ENCODE data around the gene RIT1. TPM values are rescaled to one million over a fixed set of nuclear protein-coding genes. Genes with fewer than 3 reads are reported as not detected.
A peak's percentile ranks its signal among the peaks of the same experiment; 100 is the strongest.

Gene RIT1
- total RNA-seq, 1 experiment from 2014 or later = 26.4 TPM

DNA sequence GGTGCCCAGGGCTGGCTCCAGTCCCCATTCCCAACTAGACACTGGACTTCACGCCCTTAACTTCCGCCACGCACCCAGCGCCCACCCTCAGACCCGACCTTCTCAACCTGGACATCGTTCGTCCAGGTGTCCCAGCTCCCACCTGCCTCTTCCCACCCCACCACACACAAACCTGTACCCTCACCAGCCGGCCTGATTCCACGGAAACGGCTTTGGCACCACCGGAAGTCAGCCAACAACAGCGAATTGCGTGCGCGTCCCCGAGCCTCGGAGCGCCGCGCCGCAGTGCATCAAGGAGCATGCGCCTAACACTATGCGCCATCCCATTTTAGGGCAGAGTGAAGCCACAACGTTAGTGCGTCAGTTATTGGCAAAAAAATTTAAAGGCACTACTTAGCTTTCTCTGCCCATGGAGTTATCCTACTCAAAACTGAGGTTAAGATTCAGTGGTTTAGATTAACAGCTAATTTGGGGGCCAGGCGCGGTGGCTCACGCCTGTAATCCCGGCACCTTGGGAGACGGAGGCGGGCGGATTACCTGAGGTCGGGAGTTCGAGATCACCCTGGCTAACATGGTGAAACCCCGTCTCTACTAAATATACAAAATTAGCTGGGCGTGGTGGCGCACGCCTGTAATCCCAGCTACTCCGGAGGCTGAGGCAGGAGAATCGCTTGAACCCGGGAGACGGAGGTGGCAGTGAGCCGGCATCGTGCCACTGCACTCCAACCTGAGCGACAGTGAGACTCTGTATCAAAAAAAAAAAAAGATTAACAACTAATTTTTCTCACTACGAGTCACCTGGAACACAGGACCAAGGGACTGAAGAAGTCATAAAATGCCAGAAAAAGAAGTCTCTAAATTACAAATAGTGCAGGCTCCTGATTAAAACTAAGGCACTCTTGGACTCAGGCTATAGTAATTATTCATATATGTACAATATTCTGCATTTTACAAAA is 53.9 kb downstream of the RIT1 start, which contains the start of gene GON4L:
TSS of gene GON4L (minus strand) at position 240 of the 956 bp plus-strand sequence. CDS start 3,434 bp downstream, outside the sequence.
- WGBS (ENCODE audit: extremely low coverage, insufficient read length, low lambda C conversion rate) = no CpG with 5 or more reads among the region's 46 CpGs
- no peaks in the 10 kb centered on the region for H3K9me3 ChIP-seq (ENCODE audit: control insufficient read depth, low read depth, low read length)

More for the DNA sequence above, 53.9 kb downstream of the RIT1 start, which contains the start of gene GON4L:
- peaks cover 7% of the 10 kb centered on the region; the same call in 1 of the 2 replicates for H3K79me2 ChIP-seq (ENCODE audit: insufficient read depth, low read length)
- no peak within 1 kb of the TSS for H2BK120ac ChIP-seq (ENCODE audit: low read depth, low read length, poor library complexity, severe bottlenecking)
- no peak within 1 kb of the TSS for H4K5ac ChIP-seq (ENCODE audit: insufficient read length, low read depth, low read length)
- H3K4me2 ChIP-seq (ENCODE audit: insufficient read depth, insufficient read length, low read length) = peak within 1 kb of the TSS; percentile 46
- H3K14ac ChIP-seq (ENCODE audit: insufficient read depth, low read length) = peak within 1 kb of the TSS; percentile 86
- H3K18ac ChIP-seq (ENCODE audit: insufficient read length, low read depth, low read length) = peak within 1 kb of the TSS; percentile 55
- H3K27ac ChIP-seq (ENCODE audit: insufficient read length, low read depth, low read length) = no peak within 1 kb of the TSS
- TF ChIP-seq, protein P1, sequence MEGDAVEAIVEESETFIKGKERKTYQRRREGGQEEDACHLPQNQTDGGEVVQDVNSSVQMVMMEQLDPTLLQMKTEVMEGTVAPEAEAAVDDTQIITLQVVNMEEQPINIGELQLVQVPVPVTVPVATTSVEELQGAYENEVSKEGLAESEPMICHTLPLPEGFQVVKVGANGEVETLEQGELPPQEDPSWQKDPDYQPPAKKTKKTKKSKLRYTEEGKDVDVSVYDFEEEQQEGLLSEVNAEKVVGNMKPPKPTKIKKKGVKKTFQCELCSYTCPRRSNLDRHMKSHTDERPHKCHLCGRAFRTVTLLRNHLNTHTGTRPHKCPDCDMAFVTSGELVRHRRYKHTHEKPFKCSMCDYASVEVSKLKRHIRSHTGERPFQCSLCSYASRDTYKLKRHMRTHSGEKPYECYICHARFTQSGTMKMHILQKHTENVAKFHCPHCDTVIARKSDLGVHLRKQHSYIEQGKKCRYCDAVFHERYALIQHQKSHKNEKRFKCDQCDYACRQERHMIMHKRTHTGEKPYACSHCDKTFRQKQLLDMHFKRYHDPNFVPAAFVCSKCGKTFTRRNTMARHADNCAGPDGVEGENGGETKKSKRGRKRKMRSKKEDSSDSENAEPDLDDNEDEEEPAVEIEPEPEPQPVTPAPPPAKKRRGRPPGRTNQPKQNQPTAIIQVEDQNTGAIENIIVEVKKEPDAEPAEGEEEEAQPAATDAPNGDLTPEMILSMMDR (conservative IDR thresholded peaks at IDR 0.05) = no peak
- H3K4me1 Mint-ChIP-seq = peaks cover 5 to 9% of the 10 kb centered on the region in 2 experiments
- no peak within 1 kb of the TSS for H2BK15ac ChIP-seq (ENCODE audit: low read depth, low read length)
- no peak within 1 kb of the TSS for H4K91ac ChIP-seq (ENCODE audit: insufficient read length, low read depth, low read length)
- H2BK20ac ChIP-seq (ENCODE audit: low read depth, low read length, poor library complexity, severe bottlenecking) = no peak within 1 kb of the TSS
- no peaks in the 10 kb centered on the region for H3K27me3 ChIP-seq (ENCODE audit: insufficient read depth, low read length)
- H3K27ac Mint-ChIP-seq = peak within 1 kb of the TSS; percentile 97 to 100 (median 97)
- no peaks in the 10 kb centered on the region for H3K9me3 Mint-ChIP-seq
- H3K4me1 ChIP-seq (ENCODE audit: insufficient read depth, low read length) = no peaks in the 10 kb centered on the region
- H3K56ac ChIP-seq (ENCODE audit: insufficient read length, low read depth, low read length) = no peak within 1 kb of the TSS
- H2BK5ac ChIP-seq (ENCODE audit: insufficient read length, low read length) = no peak within 1 kb of the TSS
- peaks cover 12% of the 10 kb centered on the region for H3K27me3 Mint-ChIP-seq (ENCODE audit: low read depth)
- H2BK12ac ChIP-seq (ENCODE audit: insufficient read length, low read depth, low read length) = no peak within 1 kb of the TSS
- no peaks in the 10 kb centered on the region for H3K23me2 ChIP-seq (ENCODE audit: insufficient read length, low read depth, low read length, poor library complexity, severe bottlenecking)
- no peak within 1 kb of the TSS for H2AFZ ChIP-seq (ENCODE audit: low read length)
- H3K79me1 ChIP-seq (ENCODE audit: insufficient read depth, low read depth, low read length, poor library complexity, severe bottlenecking) = no peaks in the 10 kb centered on the region
- DNase-seq = peak; percentile 90
- peak within 1 kb of the TSS; percentile 99 to 100 for H3K4me3 Mint-ChIP-seq
- H4K20me1 ChIP-seq (ENCODE audit: control insufficient read depth, insufficient read depth, insufficient read length) = no peaks in the 10 kb centered on the region
- no peak within 1 kb of the TSS for H3K23ac ChIP-seq (ENCODE audit: insufficient read length, low read depth, low read length)
- H3K9ac ChIP-seq (ENCODE audit: extremely low read depth, insufficient read length, low read length) = peak within 1 kb of the TSS; percentile 89
- peaks cover 18 to 30% (median 28%) of the 10 kb centered on the region in 3 experiments; a peak in 6 of 7 replicates for H3K36me3 Mint-ChIP-seq (ENCODE audit: insufficient read depth in 1 of 3, low read depth in 3 of 3)
- no peak within 1 kb of the TSS for H2AK5ac ChIP-seq (ENCODE audit: insufficient read length, low read length)
- no peak within 1 kb of the TSS for H4K8ac ChIP-seq (replicated peaks; ENCODE audit: insufficient read length, low read depth, low read length)
- no peak within 1 kb of the TSS for H3K4ac ChIP-seq (ENCODE audit: low read depth, low read length)
- no peak within 1 kb of the TSS for H3T11ph ChIP-seq (ENCODE audit: low read length)
